Measurements from ENCODE around the gene MRTFA.

- TF ChIP-seq POLR2A (IDR thresholded peaks at IDR 0.05) (no peak), CTCF (IDR thresholded peaks at IDR 0.05) (no peak)
These were observed 224.1 kb downstream of the MRTFA start for GRCh38 chr22:40412441-40412840.
